Sigmoid colon (tissue), 4 donors: ENCODE data around the gene LRRC43.

Experiments used
- CTCF ChIP-seq, 4 experiments: fragments of 450-650 bp in 3 of 4; fragments of 200-600 bp in 1 of 4; IDR thresholded peaks; one replicate each; pipeline ENCODE4 v1.5.1; 2016 to 2019; ENCODE audit warnings: antibody characterized with exemption in 4 of 4, mild to moderate bottlenecking in 3 of 4, moderate library complexity in 2 of 4
- EP300 ChIP-seq, 4 donors: sonication (generic); formaldehyde crosslinking; IDR thresholded peaks; one replicate each; pipeline ENCODE4 v1.6.1; 2017; ENCODE audit warnings: antibody characterized with exemption in 4 of 4
- POLR2A ChIP-seq, 2 donors: fragments of 450-650 bp; IDR thresholded peaks; one replicate each; pipeline ENCODE4 v1.6.1; 2016; ENCODE audit warnings: antibody characterized with exemption in 2 of 2, mild to moderate bottlenecking in 2 of 2, moderate library complexity in 2 of 2
- POLR2AphosphoS5 ChIP-seq, 4 donors: sonication (generic); formaldehyde crosslinking; IDR thresholded peaks; one replicate each; pipeline ENCODE4 v1.6.1; 2017; ENCODE audit warnings: antibody characterized with exemption in 4 of 4

- no peak for TF ChIP-seq CTCF (IDR thresholded peaks at IDR 0.05)
- no peak for TF ChIP-seq POLR2AphosphoS5 (IDR thresholded peaks at IDR 0.05)
- TF ChIP-seq POLR2A (IDR thresholded peaks at IDR 0.05) = no peak
- TF ChIP-seq EP300 (IDR thresholded peaks at IDR 0.05) = no peak
Observed at GRCh38 chr12:122166422-122167349, 16.2 kb upstream of the LRRC43 start.
